ENCODE measurements around the gene DNMT3B.
"Not testable (repeated sequence)": the region's sequence is repeated elsewhere in the genome, so short reads cannot be mapped to it uniquely, and the experiment has no call there.

DNMT3B gene

GRCh38 chr20:32792316-32792715, 30.1 kb downstream of the DNMT3B start:
- peak; percentile 40 for DNase-seq (ENCODE audit: low spot score)

DNA sequence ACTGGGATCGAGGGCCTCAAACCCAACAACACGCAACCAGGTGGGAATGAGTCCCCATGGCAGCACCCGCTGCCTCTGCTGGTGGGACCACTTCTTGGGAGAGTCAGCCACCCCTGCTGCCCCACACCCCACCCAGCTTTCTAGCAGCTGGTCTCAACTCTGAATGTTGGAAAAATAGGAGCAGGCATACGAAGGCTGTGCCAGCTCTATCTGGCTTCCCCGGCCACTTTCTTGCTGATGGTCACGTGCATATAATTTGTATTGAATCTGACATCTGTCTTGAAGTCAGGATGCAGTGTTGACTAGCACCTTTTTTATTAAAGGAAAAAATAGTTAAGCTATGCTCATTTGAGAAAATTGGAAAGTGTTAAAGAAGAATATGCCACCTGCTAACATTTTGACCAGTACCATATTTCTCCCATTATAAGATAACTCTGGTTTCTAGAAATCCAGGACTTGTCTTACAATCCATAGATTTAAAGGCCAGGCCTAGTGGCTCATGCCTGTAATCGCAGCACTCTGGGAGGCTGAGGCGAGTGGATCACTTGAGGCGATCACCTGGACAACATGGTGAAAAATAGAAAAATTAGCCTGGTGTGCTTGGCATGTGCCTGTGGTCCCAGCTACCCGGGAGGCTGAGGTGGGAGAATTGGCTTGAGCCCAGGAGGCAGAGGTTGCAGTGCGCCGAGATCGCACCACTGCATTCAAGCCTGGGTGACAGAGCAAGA, 30.7 kb downstream of the DNMT3B start:
- no peak for DNase-seq (ENCODE audit: low spot score)

GRCh38 chr20:32796383-32796948, 34.3 kb downstream of the DNMT3B start:
- no peak for DNase-seq (ENCODE audit: low spot score)

GRCh38 chr20:32796981-32797451, 34.8 kb downstream of the DNMT3B start:
- DNase-seq (ENCODE audit: low spot score) = no peak

DNA sequence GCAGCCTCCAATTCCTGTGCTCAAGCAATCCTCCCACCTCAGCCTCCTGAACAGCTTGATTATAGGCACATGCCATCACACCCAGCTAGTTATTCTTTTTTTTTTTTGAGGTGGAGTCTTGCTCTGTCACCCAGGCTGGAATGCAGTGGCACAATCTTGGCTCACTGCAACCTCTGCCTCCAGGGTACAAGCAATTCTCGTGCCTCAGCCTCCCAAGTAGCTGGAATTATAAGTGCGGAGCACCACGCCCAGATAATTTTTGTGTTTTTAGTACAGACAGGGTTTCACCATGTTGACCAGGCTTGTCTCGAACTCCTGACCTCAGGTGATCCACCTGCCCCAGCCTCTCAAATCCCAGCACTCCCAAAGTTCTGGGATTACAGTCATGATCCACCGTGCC, 35.4 kb downstream of the DNMT3B start:
- DNase-seq (ENCODE audit: low spot score) = not testable (repeated sequence)

DNA sequence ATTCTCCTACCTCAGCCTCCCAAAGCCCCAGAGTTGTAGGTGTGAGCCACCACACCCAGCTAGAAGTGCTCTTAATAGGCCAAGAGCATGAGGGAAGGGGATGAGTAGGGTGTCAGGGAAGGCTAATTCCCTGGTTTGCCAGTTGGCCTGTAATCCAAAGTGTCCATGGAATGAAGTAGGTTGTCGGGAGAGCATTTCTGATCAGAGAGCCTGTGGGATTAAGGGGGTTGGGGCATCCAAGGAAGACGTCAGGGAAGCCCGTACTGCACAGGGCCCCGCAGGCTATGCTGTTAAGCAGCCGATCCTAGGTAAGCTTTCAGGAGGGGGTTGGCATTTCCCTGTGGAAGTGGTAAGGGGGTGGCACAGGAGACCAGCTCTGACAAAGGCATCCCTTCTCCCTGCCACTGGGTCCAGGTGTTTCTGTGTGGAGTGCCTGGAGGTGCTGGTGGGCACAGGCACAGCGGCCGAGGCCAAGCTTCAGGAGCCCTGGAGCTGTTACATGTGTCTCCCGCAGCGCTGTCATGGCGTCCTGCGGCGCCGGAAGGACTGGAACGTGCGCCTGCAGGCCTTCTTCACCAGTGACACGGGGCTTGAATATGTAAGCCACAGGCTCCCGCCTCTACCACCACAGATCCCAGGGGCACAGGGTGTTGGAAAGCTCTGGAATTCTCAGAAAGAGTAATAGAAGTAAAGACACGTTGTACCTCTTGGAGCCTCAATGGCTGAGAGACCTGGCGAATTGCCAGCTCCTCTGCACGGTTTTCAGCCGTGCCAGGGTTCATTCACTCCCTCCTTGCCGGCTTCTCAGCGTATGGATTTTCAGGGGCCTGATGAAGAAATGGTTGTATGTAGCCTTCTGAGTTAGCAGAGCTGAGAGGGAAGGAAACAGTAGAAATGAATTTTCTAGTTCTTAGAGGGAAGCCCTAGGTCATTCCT, 36.1 kb downstream of the DNMT3B start:
- DNase-seq (ENCODE audit: low spot score) = no peak

GRCh38 chr20:32803092-32803491, 40.9 kb downstream of the DNMT3B start:
- DNase-seq (ENCODE audit: low spot score) = no peak

- no peak for DNase-seq (ENCODE audit: low spot score)
Measured at GRCh38 chr20:32804022-32804715, 42.0 kb downstream of the DNMT3B start.

DNA sequence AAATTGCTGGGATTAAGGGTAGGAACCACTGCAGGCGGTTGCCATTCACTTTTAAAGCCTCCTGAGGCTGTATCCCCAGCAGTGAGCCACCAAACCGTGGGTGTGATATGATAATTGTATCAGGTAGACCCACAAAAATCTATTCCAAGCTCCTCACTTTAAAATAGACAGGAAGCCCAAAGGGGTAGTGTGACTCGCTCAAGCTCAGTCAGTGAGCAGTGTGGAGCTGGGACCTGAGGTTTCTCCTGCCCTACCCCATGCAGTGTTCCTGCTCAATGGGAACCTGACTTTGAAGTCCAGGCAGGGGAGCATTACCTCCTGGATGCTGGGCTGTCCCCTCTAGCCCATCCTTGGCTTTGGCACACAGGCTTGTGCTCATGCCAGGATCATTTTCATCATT, 42.6 kb downstream of the DNMT3B start:
- DNase-seq (ENCODE audit: low spot score) = no peak

- DNase-seq (ENCODE audit: low spot score) = no peak
Measured at GRCh38 chr20:32805721-32806120, 43.5 kb downstream of the DNMT3B start.

DNA sequence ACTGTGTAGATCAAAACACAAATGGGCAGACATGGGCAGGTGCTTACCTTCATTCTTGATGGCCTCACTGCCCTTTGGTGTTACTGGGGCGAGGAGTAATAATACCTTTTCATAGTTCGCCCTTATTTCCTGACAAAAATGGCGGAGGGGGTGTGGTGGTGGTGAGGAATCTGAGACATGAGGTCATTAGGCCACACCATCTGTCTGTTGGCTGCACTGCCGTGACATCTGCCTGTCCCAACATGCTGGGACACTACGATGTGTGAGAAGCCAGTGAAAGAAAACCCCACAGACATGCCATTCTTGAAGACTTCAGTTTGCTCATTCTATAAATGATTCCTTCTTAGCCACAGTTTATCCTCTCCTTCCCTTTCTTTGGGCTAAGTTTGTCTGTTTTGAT, 44.2 kb downstream of the DNMT3B start:
- no peak for DNase-seq (ENCODE audit: low spot score)

- no peak for DNase-seq (ENCODE audit: low spot score)
Measured at GRCh38 chr20:32807706-32808105, 45.5 kb downstream of the DNMT3B start.

- no peak for DNase-seq (ENCODE audit: low spot score)
Measured at GRCh38 chr20:32808438-32808837, 46.3 kb downstream of the DNMT3B start.

DNA sequence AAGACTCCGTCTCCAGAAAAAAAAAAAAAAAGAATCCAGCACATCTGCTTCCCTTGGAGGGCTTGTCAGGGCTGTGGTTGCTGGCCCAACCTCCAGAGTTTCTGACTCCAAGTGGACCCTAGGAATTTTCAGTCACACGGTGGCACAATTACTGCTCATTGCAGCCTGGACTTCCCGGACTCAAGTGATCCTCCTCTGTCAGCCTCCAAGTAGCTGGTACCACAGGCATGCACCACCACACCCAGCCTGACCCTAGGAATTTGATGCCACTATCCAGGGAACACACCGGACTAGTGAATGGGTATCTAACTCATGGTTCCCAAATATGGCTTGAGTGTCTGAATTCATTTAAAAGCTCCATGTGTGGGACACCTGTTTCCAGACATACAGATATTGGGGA, 47.7 kb downstream of the DNMT3B start:
- DNase-seq (ENCODE audit: low spot score) = no peak

- DNase-seq (ENCODE audit: low spot score) = no peak
Measured at GRCh38 chr20:32810941-32811340, 48.8 kb downstream of the DNMT3B start.

DNA sequence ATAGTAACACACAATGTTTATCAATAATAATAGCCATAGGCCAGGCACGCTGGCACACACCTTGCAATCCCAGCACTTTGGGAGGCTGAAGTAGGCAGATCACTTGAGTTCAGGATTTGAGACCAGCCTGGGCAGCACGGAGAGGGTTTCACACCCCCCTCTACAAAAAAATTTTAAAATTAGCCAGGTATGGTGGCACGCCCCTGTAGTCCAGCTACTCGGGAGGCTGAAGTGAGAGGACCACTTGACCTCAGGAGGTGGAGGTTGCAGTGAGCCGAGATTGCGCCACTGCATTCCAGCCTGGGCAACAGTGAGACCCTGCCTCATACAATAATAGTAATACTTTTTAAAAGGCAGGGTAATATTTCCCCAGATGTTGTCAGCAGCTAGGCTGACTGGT, 49.7 kb downstream of the DNMT3B start:
- no peak for DNase-seq (ENCODE audit: low spot score)

GRCh38 chr20:32819992-32820697, 58.0 kb downstream of the DNMT3B start:
- peak; percentile 78 for DNase-seq (ENCODE audit: low spot score)

GRCh38 chr20:32820698-32821377, 58.7 kb downstream of the DNMT3B start:
- DNase-seq (ENCODE audit: low spot score) = no peak

DNA sequence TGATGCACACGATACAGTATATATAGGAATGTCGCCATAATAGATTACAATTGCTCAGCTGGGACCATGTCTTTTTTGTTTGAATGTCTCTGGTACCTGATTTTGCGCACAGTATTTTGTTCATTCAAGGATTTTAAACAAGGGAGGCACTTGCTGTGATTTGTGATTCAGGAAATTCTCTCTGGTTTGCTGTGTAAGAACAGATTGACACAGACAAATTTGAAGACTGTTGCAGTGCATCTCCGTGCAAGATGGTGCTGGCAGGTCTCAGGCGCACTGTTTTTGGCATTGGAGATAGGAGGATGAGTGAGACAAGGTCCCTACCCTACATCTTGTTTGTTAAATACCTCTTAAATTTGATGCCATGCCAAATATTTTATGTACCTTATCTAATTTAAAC, 60.0 kb downstream of the DNMT3B start:
- no peak for DNase-seq (ENCODE audit: low spot score)

- no peak for DNase-seq (ENCODE audit: low spot score)
Measured at GRCh38 chr20:32823078-32823477, 60.9 kb downstream of the DNMT3B start.

Data from CD4-positive, alpha-beta T cell treated with Interleukin-6 at 100 ng/mL for 8 hours (primary cell).